Measurements from ENCODE around the gene RNF150.
A peak's percentile ranks its signal among the peaks of the same experiment; 100 is the strongest.

GRCh38 chr4:140861359-140862176 is 271.7 kb downstream of the RNF150 start:
- TF ChIP-seq CTCF (IDR thresholded peaks at IDR 0.05) (peak in 5 of 7 experiments; percentile 45 to 78 (median 62)), POLR2A (IDR thresholded peaks at IDR 0.05) (no peak), EP300 (IDR thresholded peaks at IDR 0.05) (no peak)

All from stomach (tissue), 4 donors.